HEK293 (cell line): ENCODE data around the gene B3GALT5.

Experiments used
- CTCF ChIA-PET: fragments of 350-600 bp; formaldehyde crosslinking; extraction: SDS; loops from one replicate; lab custom pipeline; 2021; ENCODE audit warnings: antibody characterized with exemption; lab: Yijun Ruan, JAX
- POLR2A ChIA-PET: fragments of 300-600 bp; formaldehyde crosslinking; extraction: SDS; loops from one replicate; lab custom pipeline; 2020; ENCODE audit warnings: antibody characterized with exemption, inconsistent platforms; lab: Yijun Ruan, JAX
- H3K27ac ChIP-seq: fragments of 200-500 bp; sonication (Bioruptor generic); 2 replicates; pipeline ENCODE4 v1.5.1; 2014; ENCODE audit warnings: low read depth, low read length, control low read depth, inconsistent platforms; ENCODE audit errors: extremely low read depth
- H3K36me3 ChIP-seq, 2 experiments: fragments of 200-500 bp in 1 of 2; sonication (Bioruptor generic) in 1 of 2; 1 replicate in 1 of 2; 2 replicates in 1 of 2; pipeline ENCODE4 v1.5.1; 2014 to 2017; ENCODE audit warnings: inconsistent platforms in 2 of 2, low read length in 2 of 2; ENCODE audit not compliant: control insufficient read depth in 2 of 2, insufficient read depth in 1 of 2
- H3K4me1 ChIP-seq: fragments of 200-500 bp; sonication (Bioruptor generic); 2 replicates; pipeline ENCODE4 v1.5.1; 2014; ENCODE audit warnings: mild to moderate bottlenecking, low read length, inconsistent platforms; ENCODE audit not compliant: control insufficient read depth, insufficient read depth
- H3K4me3 ChIP-seq: 2 replicates; pipeline ENCODE4 v1.5.1; 2011; ENCODE audit warnings: low read depth, mild to moderate bottlenecking, control low read depth, low read length, moderate library complexity
- H3K9me3 ChIP-seq: fragments of 200-500 bp; sonication (Bioruptor generic); 2 replicates; pipeline ENCODE4 v1.5.1; 2014; ENCODE audit warnings: low read depth, low read length, inconsistent platforms; ENCODE audit not compliant: control insufficient read depth, insufficient read depth
- AEBP2 ChIP-seq: fragments of 450-650 bp; formaldehyde crosslinking; IDR thresholded peaks from 2 replicates; pipeline ENCODE4 v1.5.1; 2016; ENCODE audit warnings: missing biosample characterization, missing genetic modification characterization, borderline replicate concordance
- ATF2 ChIP-seq: fragments of 450-650 bp; formaldehyde crosslinking; IDR thresholded peaks from 2 replicates; pipeline ENCODE4 v1.5.1; 2016; ENCODE audit warnings: missing biosample characterization, missing genetic modification characterization, low read depth
- CTCF ChIP-seq: fragments of 450-650 bp; formaldehyde crosslinking; IDR thresholded peaks from 2 replicates; pipeline ENCODE4 v1.5.1; 2016; ENCODE audit warnings: missing biosample characterization, missing genetic modification characterization
- HOXA7 ChIP-seq: sonication (generic); formaldehyde crosslinking; IDR thresholded peaks from 2 replicates; pipeline ENCODE4 v1.8.1; 2022; ENCODE audit warnings: missing genetic modification reagents, borderline replicate concordance
- INSM2 ChIP-seq: fragments of 450-650 bp; formaldehyde crosslinking; IDR thresholded peaks from 2 replicates; pipeline ENCODE4 v1.5.1; 2016; ENCODE audit warnings: missing biosample characterization, missing genetic modification characterization
- REST ChIP-seq: fragments of 450-650 bp; formaldehyde crosslinking; IDR thresholded peaks from 2 replicates; pipeline ENCODE4 v1.5.1; 2016; ENCODE audit warnings: missing biosample characterization, missing genetic modification characterization
- ZBTB11 ChIP-seq: fragments of 450-650 bp; formaldehyde crosslinking; conservative IDR thresholded peaks from 2 replicates; pipeline ENCODE4 v1.5.1; 2016; ENCODE audit warnings: low read depth, missing biosample characterization, missing genetic modification characterization
- ZNF114 ChIP-seq: fragments of 450-650 bp; formaldehyde crosslinking; IDR thresholded peaks from 2 replicates; pipeline ENCODE4 v1.5.0; 2017; ENCODE audit warnings: missing biosample characterization, missing genetic modification characterization
- ZNF174 ChIP-seq: fragments of 450-650 bp; formaldehyde crosslinking; IDR thresholded peaks from 2 replicates; pipeline ENCODE4 v1.5.0; 2017; ENCODE audit warnings: missing biosample characterization, mild to moderate bottlenecking, missing genetic modification characterization
- ZNF202 ChIP-seq: fragments of 450-650 bp; formaldehyde crosslinking; IDR thresholded peaks from 2 replicates; pipeline ENCODE4 v1.5.1; 2016; ENCODE audit warnings: missing biosample characterization, missing genetic modification characterization, borderline replicate concordance
- ZNF223 ChIP-seq: fragments of 450-650 bp; formaldehyde crosslinking; IDR thresholded peaks from 2 replicates; pipeline ENCODE4 v1.5.1; 2016; ENCODE audit warnings: missing biosample characterization, missing genetic modification characterization
- ZNF335 ChIP-seq: fragments of 450-650 bp; formaldehyde crosslinking; conservative IDR thresholded peaks from 2 replicates; pipeline ENCODE4 v1.5.1; 2016; ENCODE audit warnings: missing biosample characterization, missing genetic modification characterization
- ZNF501 ChIP-seq: fragments of 450-650 bp; formaldehyde crosslinking; IDR thresholded peaks from 2 replicates; pipeline ENCODE4 v1.5.1; 2016; ENCODE audit warnings: missing biosample characterization, missing genetic modification characterization
- ZNF580 ChIP-seq: fragments of 450-650 bp; formaldehyde crosslinking; IDR thresholded peaks from 2 replicates; pipeline ENCODE4 v1.5.1; 2016; ENCODE audit warnings: missing biosample characterization, missing genetic modification characterization
- ZNF701 ChIP-seq: fragments of 450-650 bp; formaldehyde crosslinking; IDR thresholded peaks from 2 replicates; pipeline ENCODE4 v1.5.1; 2016; ENCODE audit warnings: missing biosample characterization, missing genetic modification characterization
- ZNF830 ChIP-seq: fragments of 450-650 bp; IDR thresholded peaks from 2 replicates; pipeline ENCODE4 v1.5.0; 2018; ENCODE audit warnings: missing biosample characterization, missing genetic modification characterization, low read depth, mild to moderate bottlenecking, moderate library complexity

Gene B3GALT5

GRCh38 chr21:39602076-39602689, 10.6 kb upstream of the B3GALT5 start:
- TF ChIP-seq HOXA7 (no peak), ZNF580 (tag by site-specific recombination) (no peak), ZNF335 (tag by site-specific recombination) (no peak), ZNF202 (tag by site-specific recombination) (no peak), ZBTB11 (tag by site-specific recombination) (no peak), ZNF501 (tag by site-specific recombination) (no peak), AEBP2 (tag by site-specific recombination) (no peak), ZNF114 (no peak), ZNF174 (tag by site-specific recombination) (no peak), ZNF701 (tag by site-specific recombination) (no peak), CTCF (tag by site-specific recombination) (no peak), REST (tag by site-specific recombination) (no peak), ZNF830 (no peak), INSM2 (tag by site-specific recombination) (no peak), ZNF223 (no peak), ATF2 (no peak)
- no peaks in the 10 kb centered on the region for H3K36me3 ChIP-seq
- ChIA-PET POLR2A (no interaction called here), CTCF (interaction anchor here (1.8 kb wide), 1 partner anchor 114 kb away, joined by 6 read pairs; no protein-coding TSS in a partner anchor)
- H3K9me3 ChIP-seq, result no peaks in the 10 kb centered on the region
- no peak overlapping the region for H3K4me3 ChIP-seq
- H3K4me1 ChIP-seq, result 0 out of 2 replicates have a peak, but pooled peaks cover 3% of the 10 kb centered on the region
- H3K27ac ChIP-seq, result no peak overlapping the region
